Stimulated activated CD4-positive, alpha-beta T cell treated with anti-CD3 and anti-CD28 coated beads, TNF-alpha, amount 100 ng/mL, for 1 hour (primary cell): ENCODE results near the gene SRGAP1.

Experiments used
- DNase-seq, 3 donors: peaks; one replicate each; pipeline ENCODE4 v3.0.0-alpha.2; 2020; ENCODE audit warnings: low read depth in 3 of 3, low spot score in 1 of 3

Gene SRGAP1

GRCh38 chr12:63905544-63905943 lies 61.0 kb downstream of the SRGAP1 start:
- no peak for DNase-seq

GRCh38 chr12:63906876-63907275 lies 62.4 kb downstream of the SRGAP1 start:
- no peak for DNase-seq

GRCh38 chr12:63907561-63907960 lies 63.1 kb downstream of the SRGAP1 start:
- no peak for DNase-seq

GRCh38 chr12:63909746-63910145 lies 65.2 kb downstream of the SRGAP1 start:
- no peak for DNase-seq

GRCh38 chr12:63911341-63911740 lies 66.8 kb downstream of the SRGAP1 start:
- no peak for DNase-seq

- no peak for DNase-seq
Observed at GRCh38 chr12:63912651-63913050, 68.2 kb downstream of the SRGAP1 start.

- DNase-seq = no peak
Observed at GRCh38 chr12:63913929-63914328, 69.4 kb downstream of the SRGAP1 start.

GRCh38 chr12:63915105-63915800 lies 70.8 kb downstream of the SRGAP1 start:
- no peak for DNase-seq

GRCh38 chr12:63916561-63917476 lies 72.3 kb downstream of the SRGAP1 start:
- no peak for DNase-seq

GRCh38 chr12:63917477-63917862 lies 73.0 kb downstream of the SRGAP1 start:
- no peak for DNase-seq

GRCh38 chr12:63917864-63918799 lies 73.6 kb downstream of the SRGAP1 start:
- no peak for DNase-seq

- DNase-seq = no peak
Observed at GRCh38 chr12:63918800-63919300, 74.3 kb downstream of the SRGAP1 start.

GRCh38 chr12:63919756-63920155 lies 75.3 kb downstream of the SRGAP1 start:
- DNase-seq = no peak

- DNase-seq = no peak
Observed at GRCh38 chr12:63921157-63921556, 76.7 kb downstream of the SRGAP1 start.

- no peak for DNase-seq
Observed at GRCh38 chr12:63922474-63922873, 78.0 kb downstream of the SRGAP1 start.

- no peak for DNase-seq
Observed at GRCh38 chr12:63924781-63925180, 80.3 kb downstream of the SRGAP1 start.

- DNase-seq = no peak
Observed at GRCh38 chr12:63927511-63927910, 83.0 kb downstream of the SRGAP1 start.

GRCh38 chr12:63928305-63928704 lies 83.8 kb downstream of the SRGAP1 start:
- no peak for DNase-seq

- DNase-seq = no peak
Observed at GRCh38 chr12:63929426-63929825, 84.9 kb downstream of the SRGAP1 start.

GRCh38 chr12:63930971-63931370 lies 86.5 kb downstream of the SRGAP1 start:
- no peak for DNase-seq

- DNase-seq = no peak
Observed at GRCh38 chr12:63931703-63932102, 87.2 kb downstream of the SRGAP1 start.
